Calu3 (cell line): Measurements from ENCODE around the gene NECTIN2. TPM values are rescaled to one million over a fixed set of nuclear protein-coding genes. Genes with fewer than 3 reads are reported as not detected.

Experiments used
- BruUV-seq: library from RNA; stranded (reverse); fragments of 400-500 nt; replicated peaks from 2 replicates; lab custom pipeline; 2021; lab: Mats Ljungman, UMichigan
- CTCF ChIA-PET: fragments of 300-600 bp; sonication (Branson Sonifier 250); formaldehyde crosslinking; loops from one replicate; lab custom pipeline; 2022; ENCODE audit warnings: antibody characterized with exemption; lab: Charles Lee
- DNase-seq: peaks from one replicate; pipeline ENCODE4 v3.0.0; 2022
- H3K27ac Mint-ChIP-seq: one replicate; pipeline ENCODE4 v1.8.0; 2022; ENCODE audit warnings: mixed read lengths; ENCODE audit not compliant: unreplicated experiment
- H3K27me3 Mint-ChIP-seq: one replicate; pipeline ENCODE4 v1.8.0; 2022; ENCODE audit warnings: mixed read lengths; ENCODE audit not compliant: unreplicated experiment
- H3K36me3 Mint-ChIP-seq: one replicate; pipeline ENCODE4 v1.8.0; 2022; ENCODE audit warnings: mild to moderate bottlenecking, moderate library complexity, mixed read lengths; ENCODE audit not compliant: insufficient read depth, unreplicated experiment
- H3K4me1 Mint-ChIP-seq: one replicate; pipeline ENCODE4 v1.8.0; 2022; ENCODE audit warnings: mild to moderate bottlenecking, low read depth, mixed read lengths; ENCODE audit not compliant: unreplicated experiment
- H3K4me3 Mint-ChIP-seq: one replicate; pipeline ENCODE4 v1.8.0; 2022; ENCODE audit warnings: mild to moderate bottlenecking, low read depth, moderate library complexity, mixed read lengths; ENCODE audit not compliant: unreplicated experiment
- H3K9me3 Mint-ChIP-seq: one replicate; pipeline ENCODE4 v1.8.0; 2022; ENCODE audit warnings: low read depth, mixed read lengths; ENCODE audit not compliant: unreplicated experiment
- intact Hi-C: fragments of 100-400 bp; cut with micrococcal nuclease; formaldehyde crosslinking; loops from one replicate; pipeline ENCODE4 v1.10.0; 2022; ENCODE audit not compliant: unreplicated experiment
- total RNA-seq: library from RNA; stranded (reverse); gene quantifications from 2 replicates; pipeline ENCODE4 v1.2.3, GENCODE V29; 2022
- TF ChIP-seq, protein P1 (sequence below): fragments of 200-600 bp; IDR thresholded peaks from one replicate; pipeline ENCODE4 v1.8.0; 2022; ENCODE audit warnings: antibody characterized with exemption; ENCODE audit not compliant: unreplicated experiment

Gene NECTIN2
- total RNA-seq, 1 experiment from 2014 or later = 137 TPM

DNA sequence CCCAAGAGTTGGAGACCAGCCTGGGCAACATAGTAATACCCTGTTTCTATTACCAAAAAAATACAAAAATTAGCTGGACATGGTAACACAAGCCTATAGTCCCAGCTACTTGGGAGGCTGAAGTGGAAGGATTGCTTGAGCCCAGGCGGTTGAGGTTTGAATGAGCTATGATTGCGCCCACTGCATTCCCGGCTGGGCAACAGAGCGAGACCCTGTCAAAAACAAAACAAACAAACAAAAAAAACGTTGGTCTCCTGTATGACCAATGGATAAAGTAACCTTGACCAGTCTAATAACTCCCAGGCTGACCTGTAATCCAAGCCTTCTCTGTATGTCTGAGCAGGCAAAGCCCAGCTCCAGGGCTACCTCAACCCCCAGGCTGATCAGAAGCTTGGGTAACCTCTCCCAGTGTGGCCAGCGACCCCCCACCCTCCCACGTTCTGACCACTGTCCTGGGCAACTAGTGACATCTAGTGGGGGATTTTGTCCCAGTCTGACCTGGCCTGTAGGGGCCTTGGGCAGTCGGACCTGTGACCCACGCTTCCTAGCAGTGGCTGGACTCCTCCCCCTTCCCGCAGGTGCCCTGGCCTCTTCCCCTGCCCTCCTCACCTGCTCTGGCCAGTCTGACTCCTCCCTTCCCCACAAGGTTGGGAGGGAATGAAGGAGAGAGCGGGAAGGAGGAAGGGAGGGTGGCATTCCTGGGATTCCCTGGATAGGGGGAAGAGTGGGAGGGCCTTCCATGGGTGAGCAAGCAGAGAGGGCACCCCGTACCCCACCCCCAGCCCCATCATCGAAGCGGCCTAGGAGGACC, 38.2 kb upstream of the NECTIN2 start:
- intact Hi-C loops = no loop called here
- H3K4me3 Mint-ChIP-seq = peak overlapping the region; percentile 74
- CTCF ChIA-PET = interaction anchor here (0.6 to 1.8 kb wide), 8 partner anchors 10 to 237 kb away, joined by 3 to 12 read pairs (median 4); partner anchors contain the start of gene NECTIN2
- H3K27me3 Mint-ChIP-seq = no peaks in the 10 kb centered on the region
- H3K27ac Mint-ChIP-seq = peak overlapping the region; percentile 86
- H3K9me3 Mint-ChIP-seq = no peaks in the 10 kb centered on the region
- TF ChIP-seq, protein P1, sequence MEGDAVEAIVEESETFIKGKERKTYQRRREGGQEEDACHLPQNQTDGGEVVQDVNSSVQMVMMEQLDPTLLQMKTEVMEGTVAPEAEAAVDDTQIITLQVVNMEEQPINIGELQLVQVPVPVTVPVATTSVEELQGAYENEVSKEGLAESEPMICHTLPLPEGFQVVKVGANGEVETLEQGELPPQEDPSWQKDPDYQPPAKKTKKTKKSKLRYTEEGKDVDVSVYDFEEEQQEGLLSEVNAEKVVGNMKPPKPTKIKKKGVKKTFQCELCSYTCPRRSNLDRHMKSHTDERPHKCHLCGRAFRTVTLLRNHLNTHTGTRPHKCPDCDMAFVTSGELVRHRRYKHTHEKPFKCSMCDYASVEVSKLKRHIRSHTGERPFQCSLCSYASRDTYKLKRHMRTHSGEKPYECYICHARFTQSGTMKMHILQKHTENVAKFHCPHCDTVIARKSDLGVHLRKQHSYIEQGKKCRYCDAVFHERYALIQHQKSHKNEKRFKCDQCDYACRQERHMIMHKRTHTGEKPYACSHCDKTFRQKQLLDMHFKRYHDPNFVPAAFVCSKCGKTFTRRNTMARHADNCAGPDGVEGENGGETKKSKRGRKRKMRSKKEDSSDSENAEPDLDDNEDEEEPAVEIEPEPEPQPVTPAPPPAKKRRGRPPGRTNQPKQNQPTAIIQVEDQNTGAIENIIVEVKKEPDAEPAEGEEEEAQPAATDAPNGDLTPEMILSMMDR = peak; percentile 65
- BruUV-seq = no TSS peak
- peaks cover 54% of the 10 kb centered on the region for H3K36me3 Mint-ChIP-seq
- peak; percentile 66 for DNase-seq
- H3K4me1 Mint-ChIP-seq = peaks cover 22% of the 10 kb centered on the region

GRCh38 chr19:44808463-44809371, 37.4 kb upstream of the NECTIN2 start, which contains the start of gene BCAM:
Gene BCAM, plus strand, starts transcription at chr19:44809103. Its CDS starts 22 bp downstream, at chr19:44809125.
- peaks cover 50% of the 10 kb centered on the region for H3K36me3 Mint-ChIP-seq
- intact Hi-C loops = no loop called here

GRCh38 chr19:44809577-44810233, 36.4 kb upstream of the NECTIN2 start:
- BruUV-seq = no TSS peak
- no peaks in the 10 kb centered on the region for H3K9me3 Mint-ChIP-seq
- TF ChIP-seq, protein P1 = no peak
- no peak overlapping the region for H3K27ac Mint-ChIP-seq
- no peak for DNase-seq
- H3K27me3 Mint-ChIP-seq = no peaks in the 10 kb centered on the region
- CTCF ChIA-PET = interaction anchor here (1.0 to 1.2 kb wide), 2 partner anchors 36 to 39 kb away, joined by 3 to 4 read pairs; partner anchors contain the start of gene NECTIN2
- H3K36me3 Mint-ChIP-seq = peaks cover 46% of the 10 kb centered on the region
- H3K4me3 Mint-ChIP-seq = peak overlapping the region; percentile 74
- H3K4me1 Mint-ChIP-seq = peaks cover 22% of the 10 kb centered on the region
- intact Hi-C loops = no loop called here

More at GRCh38 chr19:44808463-44809371, 37.4 kb upstream of the NECTIN2 start, which contains the start of gene BCAM:
- Mint-ChIP-seq H3K27me3 (no peaks in the 10 kb centered on the region), H3K4me3 (peak within 1 kb of the TSS; percentile 74), H3K4me1 (peaks cover 22% of the 10 kb centered on the region), H3K9me3 (no peaks in the 10 kb centered on the region), H3K27ac (peak within 1 kb of the TSS; percentile 86)
- BruUV-seq = no TSS peak
- peak; percentile 74 for DNase-seq
- CTCF ChIA-PET = interaction anchor here (1.0 to 1.5 kb wide), 4 partner anchors 34 to 119 kb away, joined by 3 to 4 read pairs (median 4); partner anchors contain the start of gene NECTIN2
- TF ChIP-seq, protein P1 = no peak
